ENCODE measurements around the gene SYTL2. TPM values are rescaled to one million over a fixed set of nuclear protein-coding genes. Genes with fewer than 3 reads are reported as not detected.

Gene SYTL2
- total and polyA plus RNA-seq, 12 donors = 8.2 to 134 (median 19.4) TPM

- Histone ChIP-seq H3K36me3 (replicated peaks in 1 of 2) (no peaks in the 10 kb centered on the region), H3K27me3 (no peaks in the 10 kb centered on the region), H3K4me3 (no peak overlapping the region), H3K4me1 (replicated peaks in 1 of 2) (no peaks in the 10 kb centered on the region), H3K27ac (no peak overlapping the region), H3K9me3 (replicated peaks in 1 of 3) (no peaks in the 10 kb centered on the region)
- no peak for DNase-seq
- intact Hi-C loops (cut with DNase I) = no loop called here
- TF ChIP-seq POLR2A (IDR thresholded peaks at IDR 0.05) (no peak), CTCF (IDR thresholded peaks at IDR 0.05) (no peak)
- WGBS, 4 donors = 90 to 98% (median 93%) methylated on average over 4 of the region's 4 CpGs
These were observed 52.9 kb downstream of the SYTL2 start for GRCh38 chr11:85758026-85758425.

- no peaks in the 10 kb centered on the region for H3K36me3 ChIP-seq (replicated peaks in 1 of 2)
- H3K27me3 ChIP-seq = no peaks in the 10 kb centered on the region
- intact Hi-C loops (cut with DNase I) = no loop called here
- peaks cover 0 to 9% of the 10 kb centered on the region in 2 donors for H3K4me1 ChIP-seq (replicated peaks in 1 of 2)
- TF ChIP-seq CTCF (IDR thresholded peaks at IDR 0.05) (no peak), POLR2A (IDR thresholded peaks at IDR 0.05) (no peak)
- WGBS, 4 donors = 90 to 94% (median 91%) methylated on average over 6 of the region's 6 CpGs
- no peaks in the 10 kb centered on the region for H3K9me3 ChIP-seq (replicated peaks in 1 of 3)
- DNase-seq = no peak
- no peak overlapping the region for H3K27ac ChIP-seq
- H3K4me3 ChIP-seq = no peak overlapping the region
These were observed 54.3 kb downstream of the SYTL2 start for GRCh38 chr11:85756401-85757200.

GRCh38 chr11:85755701-85756100, 55.2 kb downstream of the SYTL2 start:
- intact Hi-C loops (cut with DNase I) = no loop called here
- peaks cover 0 to 10% of the 10 kb centered on the region in 2 donors for H3K4me1 ChIP-seq (replicated peaks in 1 of 2)
- no peaks in the 10 kb centered on the region for H3K36me3 ChIP-seq (replicated peaks in 1 of 2)
- no peaks in the 10 kb centered on the region for H3K9me3 ChIP-seq (replicated peaks in 1 of 3)
- no peak for TF ChIP-seq CTCF (IDR thresholded peaks at IDR 0.05)
- TF ChIP-seq POLR2A (IDR thresholded peaks at IDR 0.05) = no peak
- no peak overlapping the region for H3K4me3 ChIP-seq
- no peak for DNase-seq
- WGBS, 4 donors = 74 to 87% (median 82%) methylated on average over 1 of the region's 1 CpG
- H3K27ac ChIP-seq = no peak overlapping the region
- H3K27me3 ChIP-seq = no peaks in the 10 kb centered on the region

- TF ChIP-seq POLR2A (IDR thresholded peaks at IDR 0.05) = no peak
- TF ChIP-seq CTCF (IDR thresholded peaks at IDR 0.05) = no peak
- WGBS, 4 donors = 89 to 100% (median 93%) methylated on average over 2 of the region's 2 CpGs
- H3K4me3 ChIP-seq = no peak overlapping the region
- no peaks in the 10 kb centered on the region for H3K27me3 ChIP-seq
- intact Hi-C loops (cut with DNase I) = no loop called here
- H3K36me3 ChIP-seq (replicated peaks in 1 of 2) = no peaks in the 10 kb centered on the region
- DNase-seq = no peak
- H3K27ac ChIP-seq = no peak overlapping the region
- no peaks in the 10 kb centered on the region for H3K9me3 ChIP-seq (replicated peaks in 1 of 3)
- peaks cover 0 to 10% of the 10 kb centered on the region in 2 donors for H3K4me1 ChIP-seq (replicated peaks in 1 of 2)
These were observed 55.7 kb downstream of the SYTL2 start for GRCh38 chr11:85755285-85755684.

All from adrenal gland (tissue), 12 donors.